Liver (tissue), 3 donors: ENCODE results near the gene CSTF2T.

Experiments
- EGR1 ChIP-seq, 2 donors: IDR thresholded peaks; 2 replicates each; pipeline ENCODE4 v1.6.1; 2016 to 2018; ENCODE audit warnings: antibody characterized with exemption in 2 of 2, low read depth in 2 of 2
- FOXA1 ChIP-seq: IDR thresholded peaks from 2 replicates; pipeline ENCODE4 v1.6.1; 2016; ENCODE audit warnings: antibody characterized with exemption
- FOXA2 ChIP-seq: IDR thresholded peaks from 2 replicates; pipeline ENCODE4 v1.6.1; 2016; ENCODE audit warnings: antibody characterized with exemption
- GABPA ChIP-seq, 2 donors: IDR thresholded peaks in 1 of 2; conservative IDR thresholded peaks in 1 of 2; 2 replicates each; pipeline ENCODE4 v1.6.1; 2016; ENCODE audit warnings: antibody characterized with exemption in 2 of 2, mild to moderate bottlenecking in 1 of 2, moderate library complexity in 1 of 2
- NR2F2 ChIP-seq: IDR thresholded peaks from 2 replicates; pipeline ENCODE4 v1.6.1; 2016; ENCODE audit warnings: antibody characterized with exemption
- RAD21 ChIP-seq, 2 donors: IDR thresholded peaks; 2 replicates each; pipeline ENCODE4 v1.6.1; 2016; ENCODE audit warnings: antibody characterized with exemption in 2 of 2, mild to moderate bottlenecking in 2 of 2
- SP1 ChIP-seq: IDR thresholded peaks from 2 replicates; pipeline ENCODE4 v1.6.1; 2018; ENCODE audit warnings: antibody characterized with exemption, mild to moderate bottlenecking
- TAF1 ChIP-seq: conservative IDR thresholded peaks from 2 replicates; pipeline ENCODE4 v1.6.1; 2016; ENCODE audit warnings: antibody characterized with exemption, mild to moderate bottlenecking
- TF ChIP-seq, protein P1 (sequence below): IDR thresholded peaks from 2 replicates; pipeline ENCODE4 v1.6.1; 2016; ENCODE audit warnings: antibody characterized with exemption
- TF ChIP-seq, protein P2 (sequence below): IDR thresholded peaks from 2 replicates; pipeline ENCODE4 v1.6.1; 2016; ENCODE audit warnings: antibody characterized with exemption
- TF ChIP-seq, protein P3 (sequence below): IDR thresholded peaks from 2 replicates; pipeline ENCODE4 v1.6.1; 2016; ENCODE audit warnings: antibody characterized with exemption, mild to moderate bottlenecking
- TF ChIP-seq, protein P4 (sequence below): fragments of 150-350 bp; IDR thresholded peaks from 2 replicates; pipeline ENCODE4 v1.5.1; 2017; ENCODE audit warnings: improper control_type of control experiment, low read depth, low read length; ENCODE audit not compliant: missing input control
- donor health status: healthy.
- donor health status: healthy.

DNA sequence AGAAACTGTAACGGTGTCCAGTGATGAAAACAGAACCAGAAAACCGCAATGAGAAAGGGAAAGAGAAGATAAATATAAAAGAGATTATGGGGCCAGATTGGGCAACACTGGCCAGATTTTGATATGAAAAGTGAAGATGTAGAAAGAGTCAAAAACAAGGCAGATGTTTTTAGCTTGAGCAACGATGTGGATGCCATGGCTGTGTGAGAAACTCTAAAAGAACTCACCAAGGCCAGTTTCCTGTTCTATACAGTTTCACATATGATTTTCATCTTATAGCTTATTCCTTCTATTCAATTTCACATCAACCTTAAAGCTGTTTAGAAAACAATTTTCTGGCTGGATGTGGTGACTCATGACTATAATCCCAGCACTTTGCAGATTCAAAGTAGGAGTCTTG lies 36.3 kb downstream of the CSTF2T start:
- no peak for TF ChIP-seq TAF1
- TF ChIP-seq, protein P1, sequence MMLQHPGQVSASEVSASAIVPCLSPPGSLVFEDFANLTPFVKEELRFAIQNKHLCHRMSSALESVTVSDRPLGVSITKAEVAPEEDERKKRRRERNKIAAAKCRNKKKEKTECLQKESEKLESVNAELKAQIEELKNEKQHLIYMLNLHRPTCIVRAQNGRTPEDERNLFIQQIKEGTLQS: no peak
- TF ChIP-seq, protein P2, sequence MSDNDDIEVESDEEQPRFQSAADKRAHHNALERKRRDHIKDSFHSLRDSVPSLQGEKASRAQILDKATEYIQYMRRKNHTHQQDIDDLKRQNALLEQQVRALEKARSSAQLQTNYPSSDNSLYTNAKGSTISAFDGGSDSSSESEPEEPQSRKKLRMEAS: no peak
- TF ChIP-seq, protein P3, sequence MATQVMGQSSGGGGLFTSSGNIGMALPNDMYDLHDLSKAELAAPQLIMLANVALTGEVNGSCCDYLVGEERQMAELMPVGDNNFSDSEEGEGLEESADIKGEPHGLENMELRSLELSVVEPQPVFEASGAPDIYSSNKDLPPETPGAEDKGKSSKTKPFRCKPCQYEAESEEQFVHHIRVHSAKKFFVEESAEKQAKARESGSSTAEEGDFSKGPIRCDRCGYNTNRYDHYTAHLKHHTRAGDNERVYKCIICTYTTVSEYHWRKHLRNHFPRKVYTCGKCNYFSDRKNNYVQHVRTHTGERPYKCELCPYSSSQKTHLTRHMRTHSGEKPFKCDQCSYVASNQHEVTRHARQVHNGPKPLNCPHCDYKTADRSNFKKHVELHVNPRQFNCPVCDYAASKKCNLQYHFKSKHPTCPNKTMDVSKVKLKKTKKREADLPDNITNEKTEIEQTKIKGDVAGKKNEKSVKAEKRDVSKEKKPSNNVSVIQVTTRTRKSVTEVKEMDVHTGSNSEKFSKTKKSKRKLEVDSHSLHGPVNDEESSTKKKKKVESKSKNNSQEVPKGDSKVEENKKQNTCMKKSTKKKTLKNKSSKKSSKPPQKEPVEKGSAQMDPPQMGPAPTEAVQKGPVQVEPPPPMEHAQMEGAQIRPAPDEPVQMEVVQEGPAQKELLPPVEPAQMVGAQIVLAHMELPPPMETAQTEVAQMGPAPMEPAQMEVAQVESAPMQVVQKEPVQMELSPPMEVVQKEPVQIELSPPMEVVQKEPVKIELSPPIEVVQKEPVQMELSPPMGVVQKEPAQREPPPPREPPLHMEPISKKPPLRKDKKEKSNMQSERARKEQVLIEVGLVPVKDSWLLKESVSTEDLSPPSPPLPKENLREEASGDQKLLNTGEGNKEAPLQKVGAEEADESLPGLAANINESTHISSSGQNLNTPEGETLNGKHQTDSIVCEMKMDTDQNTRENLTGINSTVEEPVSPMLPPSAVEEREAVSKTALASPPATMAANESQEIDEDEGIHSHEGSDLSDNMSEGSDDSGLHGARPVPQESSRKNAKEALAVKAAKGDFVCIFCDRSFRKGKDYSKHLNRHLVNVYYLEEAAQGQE: no peak
- TF ChIP-seq, protein P4, sequence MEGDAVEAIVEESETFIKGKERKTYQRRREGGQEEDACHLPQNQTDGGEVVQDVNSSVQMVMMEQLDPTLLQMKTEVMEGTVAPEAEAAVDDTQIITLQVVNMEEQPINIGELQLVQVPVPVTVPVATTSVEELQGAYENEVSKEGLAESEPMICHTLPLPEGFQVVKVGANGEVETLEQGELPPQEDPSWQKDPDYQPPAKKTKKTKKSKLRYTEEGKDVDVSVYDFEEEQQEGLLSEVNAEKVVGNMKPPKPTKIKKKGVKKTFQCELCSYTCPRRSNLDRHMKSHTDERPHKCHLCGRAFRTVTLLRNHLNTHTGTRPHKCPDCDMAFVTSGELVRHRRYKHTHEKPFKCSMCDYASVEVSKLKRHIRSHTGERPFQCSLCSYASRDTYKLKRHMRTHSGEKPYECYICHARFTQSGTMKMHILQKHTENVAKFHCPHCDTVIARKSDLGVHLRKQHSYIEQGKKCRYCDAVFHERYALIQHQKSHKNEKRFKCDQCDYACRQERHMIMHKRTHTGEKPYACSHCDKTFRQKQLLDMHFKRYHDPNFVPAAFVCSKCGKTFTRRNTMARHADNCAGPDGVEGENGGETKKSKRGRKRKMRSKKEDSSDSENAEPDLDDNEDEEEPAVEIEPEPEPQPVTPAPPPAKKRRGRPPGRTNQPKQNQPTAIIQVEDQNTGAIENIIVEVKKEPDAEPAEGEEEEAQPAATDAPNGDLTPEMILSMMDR: no peak
- TF ChIP-seq RAD21 (IDR thresholded peaks at IDR 0.05): no peak
- TF ChIP-seq FOXA2: no peak
- TF ChIP-seq NR2F2: no peak
- no peak for TF ChIP-seq FOXA1
- TF ChIP-seq SP1: no peak
- no peak for TF ChIP-seq EGR1 (IDR thresholded peaks at IDR 0.05; ENCODE audit: low read depth in 2 of 2)
- TF ChIP-seq GABPA (IDR thresholded peaks at IDR 0.05 in 1 of 2, conservative IDR thresholded peaks at IDR 0.05 in 1 of 2): no peak
